NCI-H1436 (cell line): ENCODE data around the gene CNOT8.
A peak's percentile ranks its signal among the peaks of the same experiment; 100 is the strongest.
"Not testable (repeated sequence)": the region's sequence is repeated elsewhere in the genome, so short reads cannot be mapped to it uniquely, and the experiment has no call there.

Experiments
- DNase-seq: peaks from one replicate; lab custom pipeline; 2025; lab: John Stamatoyannopoulos, UW

The CNOT8 gene

GRCh38 chr5:154858297-154858971, at the start of gene CNOT8:
CNOT8 (plus strand) TSS chr5:154858627; CDS start chr5:154863279, 4,652 bp downstream.
- DNase-seq, result peak; percentile 97

GRCh38 chr5:154811239-154811638, 47.2 kb upstream of the CNOT8 start:
- no peak for DNase-seq

GRCh38 chr5:154811653-154812465, 46.6 kb upstream of the CNOT8 start:
- DNase-seq, result peak; percentile 10

GRCh38 chr5:154813158-154813557, 45.3 kb upstream of the CNOT8 start:
- DNase-seq, result no peak

GRCh38 chr5:154813736-154814135, 44.7 kb upstream of the CNOT8 start:
- no peak for DNase-seq

GRCh38 chr5:154815025-154815424, 43.4 kb upstream of the CNOT8 start:
- DNase-seq, result no peak

- DNase-seq, result no peak
Measured at GRCh38 chr5:154815684-154816247, 42.7 kb upstream of the CNOT8 start.

GRCh38 chr5:154816891-154817492, 41.4 kb upstream of the CNOT8 start:
- DNase-seq, result no peak

GRCh38 chr5:154817815-154818214, 40.6 kb upstream of the CNOT8 start:
- no peak for DNase-seq

GRCh38 chr5:154818471-154819116, 39.8 kb upstream of the CNOT8 start:
- no peak for DNase-seq

GRCh38 chr5:154819546-154819945, 38.9 kb upstream of the CNOT8 start:
- DNase-seq, result no peak

- DNase-seq, result no peak
Measured at GRCh38 chr5:154820383-154820782, 38.0 kb upstream of the CNOT8 start.

- not testable (repeated sequence) for DNase-seq
Measured at GRCh38 chr5:154822896-154823295, 35.5 kb upstream of the CNOT8 start.

GRCh38 chr5:154823605-154824004, 34.8 kb upstream of the CNOT8 start:
- no peak for DNase-seq

GRCh38 chr5:154824070-154824469, 34.4 kb upstream of the CNOT8 start:
- DNase-seq, result no peak

GRCh38 chr5:154829181-154829588, 29.2 kb upstream of the CNOT8 start:
- DNase-seq, result no peak

GRCh38 chr5:154829589-154830218, 28.7 kb upstream of the CNOT8 start:
- no peak for DNase-seq

GRCh38 chr5:154830219-154830595, 28.2 kb upstream of the CNOT8 start:
- no peak for DNase-seq

GRCh38 chr5:154830596-154830995, 27.8 kb upstream of the CNOT8 start:
- DNase-seq, result no peak

- no peak for DNase-seq
Measured at GRCh38 chr5:154831451-154831850, 27.0 kb upstream of the CNOT8 start.

GRCh38 chr5:154832804-154833203, 25.6 kb upstream of the CNOT8 start:
- not testable (repeated sequence) for DNase-seq

- DNase-seq, result no peak
Measured at GRCh38 chr5:154834053-154834452, 24.4 kb upstream of the CNOT8 start.
